Naive thymus-derived CD8-positive, alpha-beta T cell (primary cell): ENCODE results near the gene ZNF483. TPM values are rescaled to one million over a fixed set of nuclear protein-coding genes. Genes with fewer than 3 reads are reported as not detected.
"Not testable (repeated sequence)": the region's sequence is repeated elsewhere in the genome, so short reads cannot be mapped to it uniquely, and the experiment has no call there.

ENCODE experiments used
- ATAC-seq, 2 donors: fragments of 150-1000 bp; cut with Tn5 transposase in 1 of 2; sonication (Bioruptor Pico), chemical (Tn5 transposase) in 1 of 2; 1 replicate in 1 of 2; 2 replicates in 1 of 2; pipeline ENCODE4 v1.10.0; 2021; ENCODE audit warnings: mild to moderate bottlenecking in 2 of 2, moderate library complexity in 2 of 2
- POLR2A ChIA-PET: fragments of 350-600 bp; sonication (Branson Sonifier 250); formaldehyde crosslinking; loops from one replicate; lab custom pipeline; 2021; ENCODE audit warnings: antibody characterized with exemption; lab: Charles Lee
- DNase-seq, 10 donors: peaks; one replicate each; pipeline versions ENCODE4 v3.0.0 to v3.0.0-alpha.2; 2020 to 2022
- H3K27ac Mint-ChIP-seq, 10 donors: one replicate each; pipeline ENCODE4 v1.8.0; 2020 to 2022; ENCODE audit warnings: mild to moderate bottlenecking in 10 of 10, mixed read lengths in 10 of 10, moderate library complexity in 4 of 10, inconsistent platforms in 1 of 10
- H3K27me3 Mint-ChIP-seq, 5 donors: one replicate each; pipeline ENCODE4 v1.8.0; 2021 to 2022; ENCODE audit warnings: mixed read lengths in 5 of 5
- H3K36me3 Mint-ChIP-seq, 3 donors: one replicate each; pipeline ENCODE4 v1.8.0; 2020 to 2022; ENCODE audit warnings: mixed read lengths in 3 of 3, mild to moderate bottlenecking in 2 of 3, inconsistent platforms in 1 of 3
- H3K4me1 Mint-ChIP-seq, 4 donors: one replicate each; pipeline ENCODE4 v1.8.0; 2021 to 2022; ENCODE audit warnings: mixed read lengths in 4 of 4
- H3K4me3 Mint-ChIP-seq, 10 donors: one replicate each; pipeline ENCODE4 v1.8.0; 2020 to 2022; ENCODE audit warnings: mild to moderate bottlenecking in 10 of 10, mixed read lengths in 10 of 10, moderate library complexity in 6 of 10, inconsistent platforms in 1 of 10
- H3K9me3 Mint-ChIP-seq, 9 donors: one replicate each; pipeline ENCODE4 v1.8.0; 2020 to 2022; ENCODE audit warnings: mixed read lengths in 9 of 9, mild to moderate bottlenecking in 3 of 9, inconsistent platforms in 1 of 9, moderate library complexity in 1 of 9
- polyA plus RNA-seq, 3 donors: library from polyadenylated mRNA; unstranded; fragments of 300-500 nt; fragmentation: Illumina TruSeq; gene quantifications; one replicate each; pipeline ENCODE4 v1.2.3, GENCODE V29; 2021
- total RNA-seq, 8 experiments: library from RNA in 2 of 8; stranded (reverse) in 2 of 8; gene quantifications; one replicate each; pipeline ENCODE4 v1.2.3 and lab custom pipeline; 2021 to 2026

Gene ZNF483
- 10 to 100 TPM; 18.5 to 19.4 TPM for total RNA-seq
- 1 to 10 TPM; 2.0 to 8.5 (median 7.9) TPM for polyA plus RNA-seq
- 10.2 to 70.8 (median 33.5) reads per million in 6 experiments for total RNA-seq (lab: John Stamatoyannopoulos, UW)

- Mint-ChIP-seq H3K9me3 (peaks cover 0 to 25% (median 3%) of the 10 kb centered on the region in 9 donors), H3K36me3 (peaks cover 6 to 34% (median 7%) of the 10 kb centered on the region in 3 donors), H3K27ac (peak within 1 kb of the TSS; percentile 95 to 99 (median 98)), H3K27me3 (peaks cover 0 to 12% (median 6%) of the 10 kb centered on the region in 5 donors), H3K4me3 (peak within 1 kb of the TSS; percentile 90 to 98 (median 93)), H3K4me1 (peaks cover 15 to 28% (median 24%) of the 10 kb centered on the region in 4 donors)
- peak; percentile 56 to 86 (median 74) for DNase-seq
- POLR2A ChIA-PET: interaction anchor here (0.5 to 1.5 kb wide), 3 partner anchors 41 to 1492 kb away, joined by 3 to 4 read pairs (median 4); partner anchors contain the start of genes DNAJC25 and ECPAS
- peak; percentile 92 to 95 for ATAC-seq
Observed at GRCh38 chr9:111525056-111525977, at the start of gene ZNF483. TSS of gene ZNF483 (plus strand) at chr9:111525179. CDS start at chr9:111527396, 2,217 bp downstream.

- no peak for ATAC-seq
- peak overlapping the region in 1 of 10 donors; percentile 2 for H3K27ac Mint-ChIP-seq
- H3K4me1 Mint-ChIP-seq: peaks cover 23 to 51% (median 45%) of the 10 kb centered on the region in 4 donors
- H3K36me3 Mint-ChIP-seq: peaks cover 0 to 3% (median 3%) of the 10 kb centered on the region in 3 donors
- H3K4me3 Mint-ChIP-seq: no peak overlapping the region
- no peak for DNase-seq
- peaks cover 0 to 2% (median 0%) of the 10 kb centered on the region in 9 donors for H3K9me3 Mint-ChIP-seq
- POLR2A ChIA-PET: no interaction called here
- H3K27me3 Mint-ChIP-seq: no peaks in the 10 kb centered on the region
Observed at GRCh38 chr9:111475195-111475594, 49.8 kb upstream of the ZNF483 start.

- H3K27ac Mint-ChIP-seq: no peak overlapping the region
Observed at GRCh38 chr9:111477677-111478076, 47.3 kb upstream of the ZNF483 start.

GRCh38 chr9:111481885-111482636, 42.9 kb upstream of the ZNF483 start:
- ATAC-seq (no peak), DNase-seq (peak in 1 of 10 donors; percentile 4)
- POLR2A ChIA-PET: interaction anchor here (1.8 kb wide), 1 partner anchor 149 kb away, joined by 6 read pairs; the partner anchor contains the start of gene DNAJC25
- Mint-ChIP-seq H3K27ac (peak overlapping the region in 9 of 10 donors; percentile 54 to 92 (median 89)), H3K4me1 (peaks cover 23 to 42% (median 36%) of the 10 kb centered on the region in 4 donors), H3K9me3 (no peaks in the 10 kb centered on the region), H3K27me3 (no peaks in the 10 kb centered on the region), H3K36me3 (no peaks in the 10 kb centered on the region), H3K4me3 (peak overlapping the region; percentile 77 to 92 (median 86))

More at GRCh38 chr9:111477677-111478076, 47.3 kb upstream of the ZNF483 start:
- H3K9me3 Mint-ChIP-seq: no peaks in the 10 kb centered on the region
- H3K36me3 Mint-ChIP-seq: peaks cover 0 to 1% (median 0%) of the 10 kb centered on the region in 3 donors
- ATAC-seq: no peak
- H3K4me3 Mint-ChIP-seq: no peak overlapping the region
- peaks cover 32 to 53% (median 48%) of the 10 kb centered on the region in 4 donors for H3K4me1 Mint-ChIP-seq
- H3K27me3 Mint-ChIP-seq: no peaks in the 10 kb centered on the region
- POLR2A ChIA-PET: no interaction called here
- DNase-seq: no peak

GRCh38 chr9:111482694-111483438, 42.1 kb upstream of the ZNF483 start:
- H3K4me3 Mint-ChIP-seq: peak overlapping the region; percentile 77 to 92 (median 86)
- peak overlapping the region in 9 of 10 donors; percentile 63 to 92 (median 89) for H3K27ac Mint-ChIP-seq
- DNase-seq (peak; percentile 21 to 72 (median 48)), ATAC-seq (peak; percentile 43 to 48)
- peaks cover 0 to 3% (median 0%) of the 10 kb centered on the region in 5 donors for H3K27me3 Mint-ChIP-seq
- peaks cover 21 to 35% (median 29%) of the 10 kb centered on the region in 4 donors for H3K4me1 Mint-ChIP-seq
- no peaks in the 10 kb centered on the region for H3K36me3 Mint-ChIP-seq
- H3K9me3 Mint-ChIP-seq: no peaks in the 10 kb centered on the region
- POLR2A ChIA-PET: interaction anchor here (0.8 to 1.8 kb wide), 4 partner anchors 16 to 850 kb away, joined by 3 to 6 read pairs (median 4); partner anchors contain the start of genes DNAJC25 and PTBP3

- POLR2A ChIA-PET: interaction anchor here (0.8 to 1.8 kb wide), 5 partner anchors 17 to 850 kb away, joined by 3 to 6 read pairs (median 4); partner anchors contain the start of genes DNAJC25, PTBP3 and ZNF483
- Mint-ChIP-seq H3K4me3 (peak overlapping the region in 4 of 10 donors; percentile 52 to 85 (median 58)), H3K36me3 (no peaks in the 10 kb centered on the region), H3K4me1 (peaks cover 22 to 35% (median 29%) of the 10 kb centered on the region in 4 donors), H3K27me3 (peaks cover 0 to 5% (median 0%) of the 10 kb centered on the region in 5 donors), H3K27ac (no peak overlapping the region), H3K9me3 (no peaks in the 10 kb centered on the region)
- peak in 8 of 10 donors; percentile 28 to 74 (median 44) for DNase-seq
- ATAC-seq: peak; percentile 47 to 55
Observed at GRCh38 chr9:111483439-111483857, 41.5 kb upstream of the ZNF483 start.

- Mint-ChIP-seq H3K9me3 (no peaks in the 10 kb centered on the region), H3K4me1 (peaks cover 18 to 31% (median 24%) of the 10 kb centered on the region in 4 donors), H3K27me3 (peaks cover 0 to 5% (median 0%) of the 10 kb centered on the region in 5 donors), H3K36me3 (no peaks in the 10 kb centered on the region), H3K27ac (peak within 1 kb of the TSS in 9 of 10 donors; percentile 68 to 92 (median 86)), H3K4me3 (peak within 1 kb of the TSS; percentile 73 to 89 (median 84))
- ATAC-seq (peak; percentile 68), DNase-seq (peak; percentile 46 to 74 (median 63))
- POLR2A ChIA-PET: interaction anchor here (0.8 to 1.8 kb wide), 5 partner anchors 18 to 849 kb away, joined by 3 to 6 read pairs (median 4); partner anchors contain the start of genes DNAJC25, PTBP3 and ZNF483
Observed at GRCh38 chr9:111483858-111484571, 41.0 kb upstream of the ZNF483 start, which contains the start of gene ECPAS. TSS of gene ECPAS (minus strand) at chr9:111484383. CDS start at chr9:111472918, 11,465 bp downstream.

- Mint-ChIP-seq H3K4me1 (peaks cover 18 to 30% (median 23%) of the 10 kb centered on the region in 4 donors), H3K27ac (peak overlapping the region in 9 of 10 donors; percentile 68 to 92 (median 86)), H3K9me3 (no peaks in the 10 kb centered on the region), H3K4me3 (peak overlapping the region; percentile 73 to 89 (median 84)), H3K27me3 (peaks cover 0 to 5% (median 0%) of the 10 kb centered on the region in 5 donors), H3K36me3 (no peaks in the 10 kb centered on the region)
- ATAC-seq: no peak
- no peak for DNase-seq
- POLR2A ChIA-PET: interaction anchor here (0.5 to 1.3 kb wide), 2 partner anchors 40 to 1174 kb away, joined by 4 read pairs; partner anchors contain the start of gene ZNF483
Observed at GRCh38 chr9:111484572-111484894, 40.4 kb upstream of the ZNF483 start.

- DNase-seq, ATAC-seq, H3K9me3 Mint-ChIP-seq, H3K4me3 Mint-ChIP-seq, H3K27ac Mint-ChIP-seq, H3K36me3 Mint-ChIP-seq, POLR2A ChIA-PET, H3K4me1 Mint-ChIP-seq: not testable (repeated sequence)
- peaks cover 7 to 19% (median 15%) of the 10 kb centered on the region in 5 donors for H3K27me3 Mint-ChIP-seq
Observed at GRCh38 chr9:111497196-111497595, 27.8 kb upstream of the ZNF483 start.

- no peaks in the 10 kb centered on the region for H3K9me3 Mint-ChIP-seq
- POLR2A ChIA-PET: no interaction called here
- peaks cover 6 to 17% (median 9%) of the 10 kb centered on the region in 5 donors for H3K27me3 Mint-ChIP-seq
- no peak overlapping the region for H3K4me3 Mint-ChIP-seq
- H3K4me1 Mint-ChIP-seq: no peaks in the 10 kb centered on the region
- no peaks in the 10 kb centered on the region for H3K36me3 Mint-ChIP-seq
- ATAC-seq (no peak), DNase-seq (no peak)
- H3K27ac Mint-ChIP-seq: no peak overlapping the region
Observed at GRCh38 chr9:111501005-111501562, 23.9 kb upstream of the ZNF483 start.
